GM12878 (cell line): ENCODE measurements around the gene SLC22A12. TPM values are rescaled to one million over a fixed set of nuclear protein-coding genes. Genes with fewer than 3 reads are reported as not detected.

Experiments used
- ATAC-seq: fragments of 200-7000 bp; cut with Tn5 transposase; 3 replicates; pipeline ENCODE4 v1.9.1; 2020; ENCODE audit warnings: mild to moderate bottlenecking, moderate library complexity
- BruUV-seq: library from RNA; stranded (reverse); fragments of 400-500 nt; replicated peaks from 2 replicates; lab custom pipeline; 2021; lab: Mats Ljungman, UMichigan
- CTCF ChIA-PET: fragments of 300-600 bp; sonication (Branson Sonifier 250); formaldehyde crosslinking; extraction: SDS; loops from one replicate; lab custom pipeline; 2021; ENCODE audit warnings: inconsistent platforms; lab: Yijun Ruan, JAX
- POLR2A ChIA-PET: fragments of 350-600 bp; formaldehyde crosslinking; extraction: SDS; loops from one replicate; lab custom pipeline; 2021; ENCODE audit warnings: inconsistent platforms; lab: Charles Lee
- RAD21 ChIA-PET: fragments of 300-600 bp; sonication (Branson Sonifier 250); formaldehyde crosslinking; loops from one replicate; lab custom pipeline; 2023; ENCODE audit warnings: antibody characterized with exemption; ENCODE audit not compliant: unreplicated experiment; lab: Charles Lee
- SMC1A ChIA-PET: fragments of 300-600 bp; sonication (Branson Sonifier 250); formaldehyde crosslinking; loops from one replicate; lab custom pipeline; 2023; ENCODE audit not compliant: unreplicated experiment, uncharacterized antibody; lab: Charles Lee
- DNase-seq: peaks from one replicate; pipeline ENCODE4 v3.0.0-alpha.2; 2011; ENCODE audit warnings: low read depth, low spot score
- FAIRE-seq: peaks from 3 replicates; lab custom pipeline; 2011; peaks lifted over from hg19 to GRCh38; lab: Jason Lieb, UNC
- H2AFZ ChIP-seq: 2 replicates; pipeline ENCODE4 v1.6.0; 2011; ENCODE audit warnings: low read depth, low read length, control low read depth; ENCODE audit not compliant: control insufficient read depth
- H3K27ac ChIP-seq: 2 replicates; pipeline ENCODE4 v1.5.1; 2011; ENCODE audit warnings: control low read depth; ENCODE audit not compliant: control insufficient read depth, insufficient read depth
- H3K27me3 ChIP-seq, 2 experiments: replicated peaks in 1 of 2; 2 replicates each; pipeline versions ENCODE4 v1.6.0 to v1.6.1; 2011; ENCODE audit warnings: low read length in 1 of 2; ENCODE audit not compliant: control insufficient read depth in 2 of 2, insufficient read depth in 2 of 2
- H3K36me3 ChIP-seq, 2 experiments: 2 replicates each; pipeline ENCODE4 v1.5.1; 2011; ENCODE audit warnings: low read length in 1 of 2; ENCODE audit not compliant: control insufficient read depth in 2 of 2, insufficient read depth in 2 of 2
- H3K4me1 ChIP-seq: 2 replicates; pipeline ENCODE4 v1.6.1; 2011; ENCODE audit warnings: mild to moderate bottlenecking, low read length, moderate library complexity, mixed read lengths; ENCODE audit not compliant: control insufficient read depth, insufficient read depth
- H3K4me2 ChIP-seq: 2 replicates; pipeline ENCODE4 v1.6.0; 2011; ENCODE audit warnings: control low read depth; ENCODE audit not compliant: control insufficient read depth, insufficient read depth
- H3K4me3 ChIP-seq: fragments of 200-600 bp; sonication (generic); 2 replicates; pipeline ENCODE4 v1.5.1; 2016
- H3K79me2 ChIP-seq: 2 replicates; pipeline ENCODE4 v1.6.0; 2011; ENCODE audit warnings: low read length; ENCODE audit not compliant: control insufficient read depth, insufficient read depth
- H3K9ac ChIP-seq: 2 replicates; pipeline ENCODE4 v1.8.0; 2011; ENCODE audit warnings: low read length, control low read depth, mixed read lengths; ENCODE audit not compliant: control insufficient read depth, insufficient read depth
- H3K9me3 ChIP-seq: replicated peaks from 3 replicates; pipeline ENCODE4 v1.5.1; 2011; ENCODE audit warnings: mild to moderate bottlenecking, low read length; ENCODE audit not compliant: control insufficient read depth, insufficient read depth
- H4K20me1 ChIP-seq: 2 replicates; pipeline ENCODE4 v1.6.0; 2011; ENCODE audit not compliant: control insufficient read depth, insufficient read depth
- ATF7 ChIP-seq: fragments of 450-650 bp; IDR thresholded peaks from 2 replicates; pipeline ENCODE4 v1.6.1; 2016; ENCODE audit warnings: low read depth, mild to moderate bottlenecking
- BCL11A ChIP-seq: IDR thresholded peaks from 2 replicates; pipeline ENCODE4 v1.6.1; 2011; ENCODE audit warnings: low read depth, low read length
- CEBPB ChIP-seq, 2 experiments: fragments of 150-350 bp in 1 of 2; IDR thresholded peaks; 2 replicates each; pipeline ENCODE4 v1.6.1; 2012 to 2014; ENCODE audit warnings: low read depth in 2 of 2, low read length in 2 of 2, borderline replicate concordance in 1 of 2, inconsistent platforms in 1 of 2
- CHD1 ChIP-seq: IDR thresholded peaks from 2 replicates; pipeline ENCODE4 v1.6.1; 2012; ENCODE audit warnings: low read depth, low read length, improper control_type of control experiment
- CHD4 ChIP-seq: fragments of 200-600 bp; sonication (generic); IDR thresholded peaks from 2 replicates; pipeline ENCODE4 v1.6.1; 2016; ENCODE audit warnings: mild to moderate bottlenecking
- CREB1 ChIP-seq: IDR thresholded peaks from 2 replicates; pipeline ENCODE4 v1.6.1; 2012; ENCODE audit warnings: low read depth, mild to moderate bottlenecking, inconsistent platforms
- EGR1 ChIP-seq, 2 experiments: IDR thresholded peaks; 1 replicate in 1 of 2; 2 replicates in 1 of 2; pipeline ENCODE4 v1.6.1; 2011 to 2012; ENCODE audit warnings: low read depth in 2 of 2, low read length in 2 of 2, borderline replicate concordance in 1 of 2, mild to moderate bottlenecking in 1 of 2, moderate library complexity in 1 of 2
- KLF5 ChIP-seq: fragments of 450-650 bp; IDR thresholded peaks from 2 replicates; pipeline ENCODE4 v1.6.1; 2014; ENCODE audit warnings: mild to moderate bottlenecking; ENCODE audit not compliant: partially characterized antibody
- MEF2B ChIP-seq: fragments of 450-650 bp; IDR thresholded peaks from 2 replicates; pipeline ENCODE4 v1.6.1; 2018; ENCODE audit warnings: mild to moderate bottlenecking, moderate library complexity; ENCODE audit not compliant: partially characterized antibody, poor library complexity, severe bottlenecking
- NBN ChIP-seq: fragments of 450-650 bp; IDR thresholded peaks from 2 replicates; pipeline ENCODE4 v1.6.1; 2016
- PKNOX1 ChIP-seq: fragments of 450-650 bp; IDR thresholded peaks from 2 replicates; pipeline ENCODE4 v1.6.1; 2016; ENCODE audit warnings: mild to moderate bottlenecking
- RAD51 ChIP-seq: fragments of 450-650 bp; IDR thresholded peaks from 2 replicates; pipeline ENCODE4 v1.6.1; 2016; ENCODE audit warnings: moderate library complexity, mild to moderate bottlenecking, inconsistent platforms
- RELA ChIP-seq: fragments of 450-650 bp; IDR thresholded peaks from 2 replicates; pipeline ENCODE4 v1.8.0; 2014; ENCODE audit warnings: borderline replicate concordance; ENCODE audit not compliant: partially characterized antibody
- SMAD5 ChIP-seq: IDR thresholded peaks from 2 replicates; pipeline ENCODE4 v1.6.1; 2016; ENCODE audit warnings: antibody characterized with exemption, low read depth
- SMC3 ChIP-seq: IDR thresholded peaks from 2 replicates; pipeline ENCODE4 v1.6.1; 2011; ENCODE audit warnings: low read length, improper control_type of control experiment, borderline replicate concordance
- SREBF2 ChIP-seq: IDR thresholded peaks from 2 replicates; pipeline ENCODE4 v1.6.1; 2012; ENCODE audit warnings: mild to moderate bottlenecking, low read length
- ZNF622 ChIP-seq: fragments of 450-650 bp; IDR thresholded peaks from 2 replicates; pipeline ENCODE4 v1.6.1; 2017; ENCODE audit warnings: mild to moderate bottlenecking, inconsistent platforms
- WGBS: methylation state at CpG from one replicate; pipeline ENCODE4 v1.1.6; 2016; ENCODE audit warnings: low lambda C conversion rate; ENCODE audit not compliant: insufficient replicate concordance, insufficient coverage; ENCODE audit errors: missing lambda C conversion rate; 5-methylcytosine and 5-hydroxymethylcytosine counted together
- in situ Hi-C: fragments of 300-500 bp; cut with MboI; formaldehyde crosslinking; loops from 9 replicates; pipeline ENCODE4 v1.14.3; 2018; ENCODE audit warnings: mixed read lengths
- intact Hi-C: fragments of 100-400 bp; cut with micrococcal nuclease; formaldehyde crosslinking; loops from one replicate; pipeline ENCODE4 v1.14.2; 2022; ENCODE audit not compliant: unreplicated experiment
- polyA plus RNA-seq, 11 experiments: library from polyadenylated mRNA; depleted of rRNA in 4 of 11; unstranded in 6 of 11; stranded (reverse) in 5 of 11; fragments of >200 nt; fragmentation: Nextera tagmentation in 4 of 11; fragmentation: Illumina TruSeq in 1 of 11; extraction: Ambion mirVana in 4 of 11; extraction: Trizol in 1 of 11; gene quantifications; 1 replicate in 1 of 11; 2 replicates in 10 of 11; pipeline versions ENCODE4 v1.2.1 to v1.2.3, GENCODE V29; 2011 to 2016; ENCODE audit warnings: inconsistent platforms in 2 of 11, missing spikeins in 2 of 11, low read depth in 1 of 11
- total RNA-seq, 4 experiments: library from RNA; depleted of rRNA in 3 of 4; stranded (reverse); fragments of >200 nt in 3 of 4; fragmentation: Illumina TruSeq in 1 of 4; extraction: Trizol in 1 of 4; gene quantifications; 2 replicates each; pipeline versions ENCODE4 v1.2.1 to v1.2.3, GENCODE V29; 2013 to 2021
- TF ChIP-seq, protein P1 (sequence below): IDR thresholded peaks from 2 replicates; pipeline ENCODE4 v1.6.1; 2012; ENCODE audit warnings: low read depth, low read length, improper control_type of control experiment

SLC22A12 gene
- total and polyA plus RNA-seq, 10 of the 15 experiments (the other 5 are each of a cell fraction or from before 2014, with no cell fraction given) = not detected

GRCh38 chr11:64641596-64642417, 50.8 kb downstream of the SLC22A12 start:
- ChIA-PET RAD21 (no interaction called here), CTCF (no interaction called here), SMC1A (no interaction called here), POLR2A (no interaction called here)
- no peak overlapping the region for H3K27ac ChIP-seq
- WGBS = 26% methylated on average over 11 of the region's 11 CpGs
- no peak overlapping the region for H2AFZ ChIP-seq
- in situ Hi-C loops = no loop called here
- H3K4me3 ChIP-seq = no peak overlapping the region
- no peak overlapping the region for H3K9ac ChIP-seq
- no TSS peak for BruUV-seq
- DNase-seq (no peak), ATAC-seq (no peak), FAIRE-seq (no peak)
- H3K36me3 ChIP-seq = no peaks in the 10 kb centered on the region
- H3K79me2 ChIP-seq = no peaks in the 10 kb centered on the region
- no peak overlapping the region for H3K4me2 ChIP-seq
- H3K27me3 ChIP-seq = peaks cover 6 to 19% of the 10 kb centered on the region in 2 experiments; a peak in 3 of 4 replicates
- intact Hi-C loops = no loop called here
- H4K20me1 ChIP-seq = no peaks in the 10 kb centered on the region
- H3K4me1 ChIP-seq = no peaks in the 10 kb centered on the region
- TF ChIP-seq SMC3 (no peak), NBN (no peak), EGR1 (IDR thresholded peaks at IDR 0.05; ENCODE audit: borderline replicate concordance in 1 of 2, low read depth in 2 of 2, low read length in 2 of 2) (no peak), ATF7 (no peak), BCL11A (no peak), SMAD5 (no peak), CHD1 (no peak), SREBF2 (no peak), CEBPB (IDR thresholded peaks at IDR 0.05; ENCODE audit: borderline replicate concordance in 1 of 2, low read depth in 2 of 2, low read length in 2 of 2) (no peak)
- TF ChIP-seq, all 136 proteins: peak for 0
- H3K9me3 ChIP-seq = no peaks in the 10 kb centered on the region

DNA sequence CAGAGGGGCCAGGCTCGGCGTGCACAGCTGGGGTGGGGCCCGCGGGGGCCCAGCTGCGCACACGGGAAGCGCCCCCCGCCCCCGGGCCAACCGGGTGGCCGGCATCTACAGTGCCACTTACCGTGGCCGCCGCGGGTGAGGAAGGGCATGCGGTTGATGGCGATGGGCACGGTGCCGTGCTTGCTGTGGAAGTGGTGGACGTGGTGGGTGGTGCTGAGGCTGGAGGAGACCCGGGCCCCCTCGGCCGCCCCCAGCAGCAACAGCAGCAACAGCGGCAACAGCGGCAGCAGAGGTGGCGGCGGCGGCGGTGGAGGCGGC, 51.4 kb downstream of the SLC22A12 start:
- TF ChIP-seq CREB1 (no peak), ATF7 (no peak), ZNF622 (no peak), RELA (no peak), BCL11A (no peak), EGR1 (IDR thresholded peaks at IDR 0.05; ENCODE audit: borderline replicate concordance in 1 of 2, low read depth in 2 of 2, low read length in 2 of 2) (no peak), MEF2B (no peak), RAD51 (no peak), KLF5 (no peak), CHD4 (no peak), PKNOX1 (no peak)
- TF ChIP-seq, protein P1, sequence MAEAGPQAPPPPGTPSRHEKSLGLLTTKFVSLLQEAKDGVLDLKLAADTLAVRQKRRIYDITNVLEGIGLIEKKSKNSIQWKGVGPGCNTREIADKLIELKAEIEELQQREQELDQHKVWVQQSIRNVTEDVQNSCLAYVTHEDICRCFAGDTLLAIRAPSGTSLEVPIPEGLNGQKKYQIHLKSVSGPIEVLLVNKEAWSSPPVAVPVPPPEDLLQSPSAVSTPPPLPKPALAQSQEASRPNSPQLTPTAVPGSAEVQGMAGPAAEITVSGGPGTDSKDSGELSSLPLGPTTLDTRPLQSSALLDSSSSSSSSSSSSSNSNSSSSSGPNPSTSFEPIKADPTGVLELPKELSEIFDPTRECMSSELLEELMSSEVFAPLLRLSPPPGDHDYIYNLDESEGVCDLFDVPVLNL = no peak
- TF ChIP-seq, all 136 proteins: peak for 0
- Histone ChIP-seq H3K4me2 (no peak overlapping the region), H3K27me3 (peaks cover 5 to 20% of the 10 kb centered on the region in 2 experiments; a peak in 3 of 4 replicates), H3K9me3 (no peaks in the 10 kb centered on the region), H3K27ac (no peak overlapping the region), H3K4me3 (no peak overlapping the region), H3K36me3 (no peaks in the 10 kb centered on the region), H3K9ac (no peak overlapping the region), H3K79me2 (no peaks in the 10 kb centered on the region), H2AFZ (no peak overlapping the region), H3K4me1 (no peaks in the 10 kb centered on the region), H4K20me1 (no peaks in the 10 kb centered on the region)
- BruUV-seq = no TSS peak
- DNase-seq (no peak), ATAC-seq (no peak), FAIRE-seq (no peak)
- SMC1A ChIA-PET = no interaction called here
- 11% methylated on average over 30 of the region's 30 CpGs for WGBS
- intact Hi-C loops (no loop called here), in situ Hi-C loops (no loop called here)
- RAD21 ChIA-PET = no interaction called here
- POLR2A ChIA-PET = no interaction called here
- CTCF ChIA-PET = no interaction called here
